KBM-7 (cell line): ENCODE data around the gene IRF5.
"Not testable (repeated sequence)": the region's sequence is repeated elsewhere in the genome, so short reads cannot be mapped to it uniquely, and the experiment has no call there.

Source experiments
- DNase-seq: peaks from one replicate; pipeline ENCODE4 v3.0.0-alpha.2; 2015
- in situ Hi-C: fragments of 300-500 bp; cut with MboI; formaldehyde crosslinking; loops from 2 replicates; pipeline ENCODE4 v1.14.3; 2020; ENCODE audit warnings: low sequenced_read_pairs, low pct_unique_long_range_greater_than_20kb, mixed read lengths

The IRF5 gene

GRCh38 chr7:128934361-128935341 lies 3.1 kb upstream of the IRF5 start:
- no peak for DNase-seq
- in situ Hi-C loops: no loop called here

- DNase-seq: no peak
Observed at GRCh38 chr7:128935342-128935730, 2.4 kb upstream of the IRF5 start.

GRCh38 chr7:128936798-128937197 lies 929 bp upstream of the IRF5 start:
- in situ Hi-C loops: no loop called here
- DNase-seq: no peak

More at GRCh38 chr7:128935342-128935730, 2.4 kb upstream of the IRF5 start:
- in situ Hi-C loops: no loop called here

GRCh38 chr7:128937271-128937646 lies 468 bp upstream of the IRF5 start:
- no peak for DNase-seq
- in situ Hi-C loops: no loop called here

- DNase-seq: no peak
- in situ Hi-C loops: no loop called here
Observed at GRCh38 chr7:128938544-128939074, 882 bp downstream of the IRF5 start.

GRCh38 chr7:128939075-128939860 lies 1.5 kb downstream of the IRF5 start:
- in situ Hi-C loops: no loop called here
- peak; percentile 42 for DNase-seq

GRCh38 chr7:128939861-128940410 lies 2.2 kb downstream of the IRF5 start:
- in situ Hi-C loops: no loop called here

GRCh38 chr7:128940494-128941322 lies 3.0 kb downstream of the IRF5 start:
- in situ Hi-C loops: no loop called here
- DNase-seq: peak; percentile 92

More at GRCh38 chr7:128939861-128940410, 2.2 kb downstream of the IRF5 start:
- peak; percentile 47 for DNase-seq

- no peak for DNase-seq
- in situ Hi-C loops: no loop called here
Observed at GRCh38 chr7:128941323-128941890, 3.7 kb downstream of the IRF5 start.

- in situ Hi-C loops: no loop called here
- no peak for DNase-seq
Observed at GRCh38 chr7:128941946-128942526, 4.3 kb downstream of the IRF5 start.

- DNase-seq, in situ Hi-C loops: not testable (repeated sequence)
Observed at GRCh38 chr7:128943251-128943650, 5.5 kb downstream of the IRF5 start.

- in situ Hi-C loops: no loop called here
- DNase-seq: no peak
Observed at GRCh38 chr7:128944487-128945236, 6.9 kb downstream of the IRF5 start.

- no peak for DNase-seq
- in situ Hi-C loops: no loop called here
Observed at GRCh38 chr7:128945668-128946366, 8.1 kb downstream of the IRF5 start.

GRCh38 chr7:128946936-128947830 lies 9.5 kb downstream of the IRF5 start:
- DNase-seq: no peak
- in situ Hi-C loops: no loop called here

GRCh38 chr7:128947854-128948253 lies 10.1 kb downstream of the IRF5 start:
- no peak for DNase-seq
- in situ Hi-C loops: no loop called here
